A673 (cell line): ENCODE measurements around the gene C4orf50. TPM values are rescaled to one million over a fixed set of nuclear protein-coding genes. Genes with fewer than 3 reads are reported as not detected.

Source experiments
- BruUV-seq: library from RNA; stranded (reverse); fragments of 400-500 nt; replicated peaks from 2 replicates; lab custom pipeline; 2021; lab: Mats Ljungman, UMichigan
- CTCF ChIA-PET: fragments of 300-600 bp; sonication (Branson Sonifier 250); formaldehyde crosslinking; loops from one replicate; lab custom pipeline; 2022; ENCODE audit warnings: antibody characterized with exemption; lab: Charles Lee
- POLR2A ChIA-PET: fragments of 300-600 bp; sonication (Branson Sonifier 250); formaldehyde crosslinking; loops from one replicate; lab custom pipeline; 2022; ENCODE audit warnings: antibody characterized with exemption; ENCODE audit not compliant: low non-redundant PET; lab: Charles Lee
- DNase-seq: peaks from one replicate; pipeline ENCODE4 v3.0.0-alpha.2; 2015; ENCODE audit warnings: low spot score
- H3K27ac ChIP-seq: fragments of 200-600 bp; sonication (generic); 2 replicates; pipeline ENCODE4 v1.5.1; 2016; ENCODE audit warnings: mixed run types, low read depth, mild to moderate bottlenecking, mixed read lengths, antibody characterized with exemption, low read length; ENCODE audit not compliant: poor library complexity, severe bottlenecking
- H3K27me3 ChIP-seq: fragments of 200-600 bp; sonication (generic); replicated peaks from 2 replicates; pipeline ENCODE4 v1.6.1; 2017; ENCODE audit warnings: mixed run types, low read depth, mild to moderate bottlenecking, mixed read lengths, antibody characterized with exemption, low read length; ENCODE audit not compliant: insufficient read depth, poor library complexity
- H3K36me3 ChIP-seq: fragments of 200-600 bp; sonication (generic); 2 replicates; pipeline ENCODE4 v1.6.1; 2016; ENCODE audit warnings: mixed run types, mild to moderate bottlenecking, mixed read lengths, antibody characterized with exemption, low read length; ENCODE audit not compliant: insufficient read depth, poor library complexity, severe bottlenecking
- H3K4me1 ChIP-seq: fragments of 200-600 bp; sonication (generic); 2 replicates; pipeline ENCODE4 v1.6.1; 2017; ENCODE audit warnings: mixed run types, mild to moderate bottlenecking, mixed read lengths, antibody characterized with exemption, low read length; ENCODE audit not compliant: insufficient read depth, poor library complexity, severe bottlenecking
- H3K4me3 ChIP-seq: fragments of 200-600 bp; sonication (generic); 2 replicates; pipeline ENCODE4 v1.5.1; 2016; ENCODE audit warnings: low read depth, mixed run types, mild to moderate bottlenecking, mixed read lengths, low read length; ENCODE audit not compliant: poor library complexity, severe bottlenecking
- H3K9me3 ChIP-seq: fragments of 200-600 bp; sonication (generic); 2 replicates; pipeline ENCODE4 v1.6.1; 2016; ENCODE audit warnings: mixed run types, low read depth, mild to moderate bottlenecking, mixed read lengths, antibody characterized with exemption, low read length; ENCODE audit not compliant: poor library complexity, severe bottlenecking
- CTCF ChIP-seq: fragments of 300-800, 200-600 bp; sonication (generic); conservative IDR thresholded peaks from 2 replicates; pipeline ENCODE4 v1.5.1; 2017; ENCODE audit warnings: low read depth, mild to moderate bottlenecking, antibody characterized with exemption, low read length, moderate library complexity, mixed read lengths
- EZH2 ChIP-seq: fragments of 200-600 bp; sonication (generic); IDR thresholded peaks from 2 replicates; pipeline ENCODE4 v1.6.1; 2017; ENCODE audit warnings: borderline replicate concordance, low read depth, mild to moderate bottlenecking, mixed read lengths, antibody characterized with exemption, low read length; ENCODE audit not compliant: poor library complexity, severe bottlenecking
- intact Hi-C: fragments of 100-400 bp; cut with micrococcal nuclease; formaldehyde crosslinking; loops from one replicate; pipeline ENCODE4 v1.10.0; 2022; ENCODE audit not compliant: unreplicated experiment
- total RNA-seq: library from RNA; stranded (reverse); gene quantifications from 2 replicates; pipeline ENCODE4 v1.2.3, GENCODE V29; 2021

Gene C4orf50
- total RNA-seq, 1 experiment from 2014 or later = not detected

GRCh38 chr4:5941601-5942000 lies 76.6 kb downstream of the C4orf50 start:
- intact Hi-C loops = no loop called here
- CTCF ChIA-PET = no interaction called here
- no peaks in the 10 kb centered on the region for H3K36me3 ChIP-seq
- H3K9me3 ChIP-seq = peaks cover 6% of the 10 kb centered on the region
- no peaks in the 10 kb centered on the region for H3K4me1 ChIP-seq
- H3K27me3 ChIP-seq = no peaks in the 10 kb centered on the region
- BruUV-seq = no TSS peak
- no peak for DNase-seq
- H3K4me3 ChIP-seq = no peak overlapping the region
- TF ChIP-seq CTCF (no peak), EZH2 (no peak)
- POLR2A ChIA-PET = no interaction called here
- no peak overlapping the region for H3K27ac ChIP-seq

- Histone ChIP-seq H3K4me1 (no peaks in the 10 kb centered on the region), H3K4me3 (no peak overlapping the region), H3K27me3 (no peaks in the 10 kb centered on the region), H3K9me3 (peaks cover 6% of the 10 kb centered on the region), H3K27ac (no peak overlapping the region), H3K36me3 (no peaks in the 10 kb centered on the region)
- ChIA-PET POLR2A (interaction anchor here (0.6 kb wide), 1 partner anchor 21 kb away, joined by 6 read pairs; no protein-coding TSS in a partner anchor), CTCF (no interaction called here)
- peak; percentile 78 for DNase-seq
- no peak for TF ChIP-seq CTCF
- no peak for TF ChIP-seq EZH2
- no TSS peak for BruUV-seq
- intact Hi-C loops = no loop called here
Observed at GRCh38 chr4:5940470-5941203, 77.6 kb downstream of the C4orf50 start.

GRCh38 chr4:5933996-5934831 lies 84.0 kb downstream of the C4orf50 start:
- CTCF ChIA-PET = no interaction called here
- BruUV-seq = no TSS peak
- Histone ChIP-seq H3K27me3 (no peaks in the 10 kb centered on the region), H3K36me3 (no peaks in the 10 kb centered on the region), H3K9me3 (no peaks in the 10 kb centered on the region), H3K4me3 (no peak overlapping the region), H3K4me1 (peaks cover 16% of the 10 kb centered on the region), H3K27ac (no peak overlapping the region)
- intact Hi-C loops = no loop called here
- DNase-seq = no peak
- no peak for TF ChIP-seq CTCF
- no peak for TF ChIP-seq EZH2
- POLR2A ChIA-PET = no interaction called here
